ENCODE results near the gene LRRC4C.

DNA sequence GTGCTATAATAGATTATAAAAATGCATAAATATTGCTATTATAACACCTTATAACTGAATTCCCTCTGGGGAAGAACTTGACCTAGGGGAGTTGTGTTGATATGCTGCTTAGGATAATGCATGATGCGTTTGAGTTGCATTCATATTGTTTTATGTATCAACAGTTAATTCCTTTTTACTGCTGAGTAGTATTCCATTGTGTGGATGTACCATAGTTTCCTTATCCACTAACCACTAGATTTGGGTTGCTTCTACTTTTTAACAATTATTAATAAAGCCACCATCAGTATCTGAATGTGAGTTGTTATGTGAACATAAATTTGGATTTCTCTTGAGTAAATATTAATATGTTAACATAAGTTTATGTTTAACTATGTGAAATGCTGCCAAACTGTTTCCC is 19.7 kb upstream of the LRRC4C start:
- TF ChIP-seq, protein P1, sequence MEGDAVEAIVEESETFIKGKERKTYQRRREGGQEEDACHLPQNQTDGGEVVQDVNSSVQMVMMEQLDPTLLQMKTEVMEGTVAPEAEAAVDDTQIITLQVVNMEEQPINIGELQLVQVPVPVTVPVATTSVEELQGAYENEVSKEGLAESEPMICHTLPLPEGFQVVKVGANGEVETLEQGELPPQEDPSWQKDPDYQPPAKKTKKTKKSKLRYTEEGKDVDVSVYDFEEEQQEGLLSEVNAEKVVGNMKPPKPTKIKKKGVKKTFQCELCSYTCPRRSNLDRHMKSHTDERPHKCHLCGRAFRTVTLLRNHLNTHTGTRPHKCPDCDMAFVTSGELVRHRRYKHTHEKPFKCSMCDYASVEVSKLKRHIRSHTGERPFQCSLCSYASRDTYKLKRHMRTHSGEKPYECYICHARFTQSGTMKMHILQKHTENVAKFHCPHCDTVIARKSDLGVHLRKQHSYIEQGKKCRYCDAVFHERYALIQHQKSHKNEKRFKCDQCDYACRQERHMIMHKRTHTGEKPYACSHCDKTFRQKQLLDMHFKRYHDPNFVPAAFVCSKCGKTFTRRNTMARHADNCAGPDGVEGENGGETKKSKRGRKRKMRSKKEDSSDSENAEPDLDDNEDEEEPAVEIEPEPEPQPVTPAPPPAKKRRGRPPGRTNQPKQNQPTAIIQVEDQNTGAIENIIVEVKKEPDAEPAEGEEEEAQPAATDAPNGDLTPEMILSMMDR (IDR thresholded peaks at IDR 0.05), result no peak
- TF ChIP-seq EZH2phosphoT487 (IDR thresholded peaks at IDR 0.05) (no peak), EZH2 (IDR thresholded peaks at IDR 0.05) (no peak)
